ENCODE results near the gene FAM53B. TPM values are rescaled to one million over a fixed set of nuclear protein-coding genes. Genes with fewer than 3 reads are reported as not detected.
A peak's percentile ranks its signal among the peaks of the same experiment; 100 is the strongest.
"Not testable (repeated sequence)": the region's sequence is repeated elsewhere in the genome, so short reads cannot be mapped to it uniquely, and the experiment has no call there.

Gene FAM53B
- total RNA-seq, 4 donors from 2014 or later, result 140 to 253 (median 192) TPM

DNA sequence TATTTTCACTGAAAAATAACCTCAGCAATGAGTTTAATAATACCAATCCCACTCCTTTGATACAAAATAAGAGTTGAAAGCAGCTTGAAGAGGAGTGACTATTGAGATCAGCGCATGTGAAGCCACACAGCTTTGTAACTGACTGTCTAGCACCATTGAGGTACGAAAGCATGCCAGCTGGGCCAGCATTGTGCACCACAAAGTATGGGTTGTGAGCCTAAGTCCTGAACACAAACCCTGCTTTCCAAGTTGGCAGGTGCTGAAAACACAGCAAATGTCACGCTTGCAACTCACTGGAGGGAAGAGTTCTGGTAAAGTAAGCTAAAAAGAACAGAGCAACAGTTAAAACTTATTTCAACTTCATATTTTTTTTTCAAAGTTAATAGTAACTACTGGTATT is 4.0 kb upstream of the FAM53B start:
- Histone ChIP-seq H3K36me3 (no peaks in the 10 kb centered on the region), H3K9me3 (no peaks in the 10 kb centered on the region), H3K4me3 (no peak overlapping the region), H3K27me3 (no peaks in the 10 kb centered on the region), H3K4me1 (peaks cover 12 to 19% of the 10 kb centered on the region in 2 donors), H3K27ac (peak overlapping the region in 2 of 4 donors; percentile 34 to 58)
- ATAC-seq (no peak), DNase-seq (no peak)
- no peak for TF ChIP-seq POLR2A (IDR thresholded peaks at IDR 0.05)
- TF ChIP-seq, protein P1, sequence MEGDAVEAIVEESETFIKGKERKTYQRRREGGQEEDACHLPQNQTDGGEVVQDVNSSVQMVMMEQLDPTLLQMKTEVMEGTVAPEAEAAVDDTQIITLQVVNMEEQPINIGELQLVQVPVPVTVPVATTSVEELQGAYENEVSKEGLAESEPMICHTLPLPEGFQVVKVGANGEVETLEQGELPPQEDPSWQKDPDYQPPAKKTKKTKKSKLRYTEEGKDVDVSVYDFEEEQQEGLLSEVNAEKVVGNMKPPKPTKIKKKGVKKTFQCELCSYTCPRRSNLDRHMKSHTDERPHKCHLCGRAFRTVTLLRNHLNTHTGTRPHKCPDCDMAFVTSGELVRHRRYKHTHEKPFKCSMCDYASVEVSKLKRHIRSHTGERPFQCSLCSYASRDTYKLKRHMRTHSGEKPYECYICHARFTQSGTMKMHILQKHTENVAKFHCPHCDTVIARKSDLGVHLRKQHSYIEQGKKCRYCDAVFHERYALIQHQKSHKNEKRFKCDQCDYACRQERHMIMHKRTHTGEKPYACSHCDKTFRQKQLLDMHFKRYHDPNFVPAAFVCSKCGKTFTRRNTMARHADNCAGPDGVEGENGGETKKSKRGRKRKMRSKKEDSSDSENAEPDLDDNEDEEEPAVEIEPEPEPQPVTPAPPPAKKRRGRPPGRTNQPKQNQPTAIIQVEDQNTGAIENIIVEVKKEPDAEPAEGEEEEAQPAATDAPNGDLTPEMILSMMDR (IDR thresholded peaks at IDR 0.05 in 4 of 5, conservative IDR thresholded peaks at IDR 0.05 in 1 of 5), result no peak
- in situ Hi-C loops (cut with MboI; ENCODE audit: low sequenced_read_pairs in 4 of 4), result loop anchor here (5.0 to 25.0 kb wide), 5 partner anchors 111 to 211 kb away; no protein-coding TSS in a partner anchor
- intact Hi-C loops (cut with DNase I; ENCODE audit: low total_unique reads), result no loop called here

DNA sequence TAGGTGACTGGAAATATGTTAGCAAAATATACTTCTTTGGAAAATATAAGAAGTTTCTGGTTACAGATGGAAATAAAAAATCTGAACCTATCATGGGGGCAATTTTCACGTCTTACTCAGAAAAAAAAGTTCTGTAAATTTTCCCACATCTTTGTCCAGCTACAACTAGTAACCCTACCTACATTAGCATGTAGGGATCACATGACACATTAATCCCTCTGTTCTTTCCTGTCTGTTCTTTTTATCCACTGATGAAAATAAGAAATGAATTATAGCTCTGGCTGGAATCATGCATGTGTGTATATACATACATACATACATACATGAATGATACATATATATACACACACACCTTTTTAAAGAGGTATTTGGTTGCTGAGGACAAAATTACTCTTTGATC is 3.6 kb upstream of the FAM53B start:
- in situ Hi-C loops (cut with MboI; ENCODE audit: low sequenced_read_pairs in 4 of 4) (loop anchor here (5.0 to 25.0 kb wide), 5 partner anchors 110 to 210 kb away; no protein-coding TSS in a partner anchor), intact Hi-C loops (cut with DNase I; ENCODE audit: low total_unique reads) (no loop called here)
- no peak for TF ChIP-seq POLR2A (IDR thresholded peaks at IDR 0.05)
- TF ChIP-seq, protein P1 (IDR thresholded peaks at IDR 0.05 in 4 of 5, conservative IDR thresholded peaks at IDR 0.05 in 1 of 5), result no peak

DNA sequence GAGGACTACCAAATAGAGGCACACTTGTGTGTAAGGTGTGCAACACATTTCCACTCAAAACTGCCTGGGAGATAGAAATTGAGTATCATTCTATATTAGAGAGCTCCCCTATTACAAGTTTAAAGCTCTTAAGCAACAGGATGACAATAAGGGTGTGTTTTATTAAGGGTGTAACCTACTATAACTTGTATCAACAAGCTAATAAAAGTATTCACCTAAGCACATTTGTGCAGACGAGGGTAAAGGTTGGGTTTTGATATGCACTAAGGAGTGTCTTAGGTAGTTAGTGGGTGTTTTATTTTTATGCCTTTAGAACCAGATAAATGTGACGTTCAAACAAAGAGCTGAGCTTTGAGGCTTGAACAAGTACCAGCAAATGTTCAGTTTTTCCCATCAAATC is 2.8 kb upstream of the FAM53B start:
- in situ Hi-C loops (cut with MboI; ENCODE audit: low sequenced_read_pairs in 4 of 4), result loop anchor here (5.0 to 25.0 kb wide), 5 partner anchors 110 to 210 kb away; no protein-coding TSS in a partner anchor

More for the DNA sequence above, 3.6 kb upstream of the FAM53B start:
- H3K36me3 ChIP-seq, result no peaks in the 10 kb centered on the region
- H3K4me3 ChIP-seq, result no peak overlapping the region
- peak overlapping the region in 2 of 4 donors; percentile 34 to 58 for H3K27ac ChIP-seq
- H3K27me3 ChIP-seq, result no peaks in the 10 kb centered on the region
- ATAC-seq (no peak), DNase-seq (no peak)
- peaks cover 14 to 19% of the 10 kb centered on the region in 2 donors for H3K4me1 ChIP-seq
- H3K9me3 ChIP-seq, result no peaks in the 10 kb centered on the region

DNA sequence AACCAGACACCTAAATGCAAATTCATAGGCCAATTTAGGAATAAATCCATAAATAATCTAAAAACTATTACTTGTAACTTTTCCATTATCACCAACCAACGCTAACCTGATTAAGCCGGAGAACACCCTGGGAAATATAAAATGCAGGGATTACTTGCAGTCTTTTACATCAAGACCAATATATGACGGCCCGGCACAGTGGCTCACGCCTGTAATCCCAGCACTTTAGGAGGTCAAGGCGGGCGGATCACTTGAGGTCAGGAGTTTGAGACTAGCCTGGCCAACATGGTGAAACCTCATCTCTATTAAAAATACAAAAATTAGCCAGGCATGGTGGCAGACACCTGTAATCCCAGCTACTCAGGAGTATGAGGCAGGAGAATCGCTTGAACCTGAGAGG is 2.3 kb upstream of the FAM53B start:
- H3K4me3 ChIP-seq; DNase-seq; H3K36me3 ChIP-seq; ATAC-seq; intact Hi-C loops (cut with DNase I; ENCODE audit: low total_unique reads); H3K9me3 ChIP-seq; H3K27ac ChIP-seq; H3K27me3 ChIP-seq: not testable (repeated sequence)
- in situ Hi-C loops (cut with MboI; ENCODE audit: low sequenced_read_pairs in 4 of 4), result loop anchor here (5.0 to 25.0 kb wide), 5 partner anchors 109 to 209 kb away; no protein-coding TSS in a partner anchor
- H3K4me1 ChIP-seq, result peaks cover 27 to 32% of the 10 kb centered on the region in 2 donors

More for the DNA sequence above, 2.8 kb upstream of the FAM53B start:
- no peak for TF ChIP-seq POLR2A (IDR thresholded peaks at IDR 0.05)
- TF ChIP-seq, protein P1 (IDR thresholded peaks at IDR 0.05 in 4 of 5, conservative IDR thresholded peaks at IDR 0.05 in 1 of 5), result no peak
- Histone ChIP-seq H3K27me3 (no peaks in the 10 kb centered on the region), H3K36me3 (no peaks in the 10 kb centered on the region), H3K27ac (no peak overlapping the region), H3K4me1 (peaks cover 22 to 26% of the 10 kb centered on the region in 2 donors), H3K4me3 (no peak overlapping the region), H3K9me3 (no peaks in the 10 kb centered on the region)
- no peak for ATAC-seq
- no peak for DNase-seq
- intact Hi-C loops (cut with DNase I; ENCODE audit: low total_unique reads), result no loop called here

DNA sequence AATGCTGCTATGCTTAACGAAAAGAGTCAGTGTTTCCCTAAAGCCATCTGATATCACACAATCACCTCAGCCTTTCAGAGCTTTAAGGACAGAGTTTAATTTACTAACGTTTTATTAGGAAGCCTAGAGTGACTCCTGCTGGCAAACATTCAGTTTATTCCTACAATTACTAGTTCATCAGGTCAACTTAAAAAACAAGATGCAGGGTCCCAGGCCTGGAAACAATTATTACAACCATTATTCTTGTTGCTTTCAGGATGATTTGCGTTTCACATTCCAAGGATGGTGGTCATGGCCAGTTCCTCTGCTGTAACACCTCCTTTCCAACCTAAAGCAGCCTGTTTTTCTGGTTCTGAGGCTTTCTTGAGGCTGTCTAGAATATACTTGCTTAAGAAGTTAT is 1.5 kb upstream of the FAM53B start:
- Histone ChIP-seq H3K4me1 (peaks cover 34 to 40% of the 10 kb centered on the region in 2 donors), H3K9me3 (no peaks in the 10 kb centered on the region), H3K27me3 (no peaks in the 10 kb centered on the region), H3K27ac (peak overlapping the region in 3 of 4 donors; percentile 89 to 97 (median 92)), H3K4me3 (no peak overlapping the region), H3K36me3 (no peaks in the 10 kb centered on the region)
- TF ChIP-seq, protein P1 (IDR thresholded peaks at IDR 0.05 in 4 of 5, conservative IDR thresholded peaks at IDR 0.05 in 1 of 5), result peak in 4 of 5 experiments; percentile 25 to 43 (median 36)
- no peak for TF ChIP-seq POLR2A (IDR thresholded peaks at IDR 0.05)
- in situ Hi-C loops (cut with MboI; ENCODE audit: low sequenced_read_pairs in 4 of 4), result loop anchor here (5.0 to 25.0 kb wide), 5 partner anchors 108 to 208 kb away; no protein-coding TSS in a partner anchor
- DNase-seq (no peak), ATAC-seq (no peak)
- intact Hi-C loops (cut with DNase I; ENCODE audit: low total_unique reads), result loop anchor here (2.0 kb wide), 2 partner anchors 185 to 215 kb away; no protein-coding TSS in a partner anchor

Data from gastrocnemius medialis (tissue), 4 donors.